ENCODE measurements around the gene INPP4B. TPM values are rescaled to one million over a fixed set of nuclear protein-coding genes. Genes with fewer than 3 reads are reported as not detected.
"Not testable (repeated sequence)": the region's sequence is repeated elsewhere in the genome, so short reads cannot be mapped to it uniquely, and the experiment has no call there.

The INPP4B gene
- total RNA-seq, 1 donor from 2014 or later = 84.9 TPM

GRCh38 chr4:142544594-142544993 lies 301.5 kb downstream of the INPP4B start:
- no peak for DNase-seq (ENCODE audit: low spot score)

DNA sequence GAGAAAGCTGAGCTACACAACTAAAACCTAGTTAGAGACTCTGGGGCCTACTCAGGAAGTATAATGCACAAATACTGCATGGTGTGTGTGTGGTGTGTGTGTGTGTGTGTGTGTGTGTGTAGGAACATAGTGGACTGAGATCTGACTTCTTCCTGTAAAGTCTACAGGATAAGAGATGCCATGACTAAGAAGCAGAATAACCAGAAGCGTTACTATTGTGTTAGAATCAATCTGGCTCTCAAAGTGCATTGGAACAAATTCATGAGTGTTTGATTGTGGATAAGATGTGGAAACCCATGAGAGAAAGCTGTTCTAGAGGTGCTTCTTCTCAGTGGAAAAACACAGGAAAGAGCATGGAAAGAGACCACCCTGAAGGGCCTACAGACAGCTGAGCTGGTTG lies 302.1 kb downstream of the INPP4B start:
- DNase-seq (ENCODE audit: low spot score) = no peak

- no peak for DNase-seq (ENCODE audit: low spot score)
Measured at GRCh38 chr4:142540483-142540804, 305.7 kb downstream of the INPP4B start.

GRCh38 chr4:142539796-142540482 lies 306.2 kb downstream of the INPP4B start:
- DNase-seq (ENCODE audit: low spot score) = no peak

GRCh38 chr4:142535009-142535408 lies 311.1 kb downstream of the INPP4B start:
- DNase-seq (ENCODE audit: low spot score) = no peak

DNA sequence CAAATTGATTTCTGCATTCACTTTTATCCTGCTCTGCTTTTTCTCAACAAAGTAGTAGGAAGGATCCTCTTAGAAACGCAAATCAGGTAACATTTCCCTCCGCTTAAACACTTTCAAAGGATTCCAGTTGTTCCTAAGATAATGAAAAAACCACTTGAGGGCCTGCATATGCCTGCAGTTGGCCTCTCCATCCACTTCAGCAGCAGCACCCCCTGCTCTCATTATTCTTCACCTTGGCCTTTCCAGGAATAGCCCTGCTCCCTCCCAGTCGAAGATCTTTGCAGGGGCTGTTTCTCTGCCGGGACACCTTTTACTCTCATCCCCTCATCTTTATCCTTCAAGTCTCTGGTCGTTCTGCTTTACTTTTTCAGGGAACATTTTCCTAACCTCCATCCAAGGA lies 314.0 kb downstream of the INPP4B start:
- DNase-seq (ENCODE audit: low spot score) = no peak

DNA sequence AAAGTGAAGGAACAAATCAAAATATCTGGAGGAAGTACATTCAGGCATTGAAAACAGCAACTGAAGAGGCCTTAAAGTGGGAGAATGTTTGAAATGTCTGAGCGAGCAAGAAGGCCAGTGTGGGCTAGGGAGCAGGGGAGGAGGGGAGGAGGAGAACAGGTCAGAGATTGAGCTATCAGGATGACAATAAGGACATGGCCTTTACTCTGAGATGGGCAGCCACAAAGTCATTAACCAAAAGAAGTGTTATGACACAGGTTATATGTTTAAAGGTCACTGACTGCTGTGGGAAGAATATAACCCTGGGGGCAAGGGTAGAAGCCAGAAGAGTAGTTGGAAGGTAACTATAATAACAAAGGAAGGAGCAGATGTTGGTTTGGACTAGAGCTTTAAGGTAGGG lies 315.4 kb downstream of the INPP4B start:
- DNase-seq (ENCODE audit: low spot score) = no peak

GRCh38 chr4:142528433-142528832 lies 317.7 kb downstream of the INPP4B start:
- no peak for DNase-seq (ENCODE audit: low spot score)

DNA sequence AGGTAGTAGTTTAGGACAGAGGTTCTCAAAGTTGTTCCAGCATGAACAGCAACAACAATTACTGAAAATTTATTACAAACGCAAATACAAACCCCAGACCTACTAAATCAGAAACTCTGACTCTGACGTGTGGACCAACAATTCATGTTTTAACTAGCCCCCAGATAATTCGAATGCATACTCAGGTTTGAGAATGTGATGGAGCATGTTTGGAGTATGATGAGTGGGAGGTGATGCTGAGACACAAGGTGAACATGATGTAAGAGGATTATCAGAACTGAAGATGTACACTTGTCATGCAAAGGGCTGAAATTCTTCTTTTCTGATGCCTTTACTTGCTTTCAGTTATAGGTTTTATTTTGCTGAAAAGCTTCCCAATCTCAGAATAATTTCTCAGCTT lies 323.0 kb downstream of the INPP4B start:
- no peak for DNase-seq (ENCODE audit: low spot score)

GRCh38 chr4:142519342-142519741 lies 326.8 kb downstream of the INPP4B start:
- DNase-seq (ENCODE audit: low spot score) = no peak

DNA sequence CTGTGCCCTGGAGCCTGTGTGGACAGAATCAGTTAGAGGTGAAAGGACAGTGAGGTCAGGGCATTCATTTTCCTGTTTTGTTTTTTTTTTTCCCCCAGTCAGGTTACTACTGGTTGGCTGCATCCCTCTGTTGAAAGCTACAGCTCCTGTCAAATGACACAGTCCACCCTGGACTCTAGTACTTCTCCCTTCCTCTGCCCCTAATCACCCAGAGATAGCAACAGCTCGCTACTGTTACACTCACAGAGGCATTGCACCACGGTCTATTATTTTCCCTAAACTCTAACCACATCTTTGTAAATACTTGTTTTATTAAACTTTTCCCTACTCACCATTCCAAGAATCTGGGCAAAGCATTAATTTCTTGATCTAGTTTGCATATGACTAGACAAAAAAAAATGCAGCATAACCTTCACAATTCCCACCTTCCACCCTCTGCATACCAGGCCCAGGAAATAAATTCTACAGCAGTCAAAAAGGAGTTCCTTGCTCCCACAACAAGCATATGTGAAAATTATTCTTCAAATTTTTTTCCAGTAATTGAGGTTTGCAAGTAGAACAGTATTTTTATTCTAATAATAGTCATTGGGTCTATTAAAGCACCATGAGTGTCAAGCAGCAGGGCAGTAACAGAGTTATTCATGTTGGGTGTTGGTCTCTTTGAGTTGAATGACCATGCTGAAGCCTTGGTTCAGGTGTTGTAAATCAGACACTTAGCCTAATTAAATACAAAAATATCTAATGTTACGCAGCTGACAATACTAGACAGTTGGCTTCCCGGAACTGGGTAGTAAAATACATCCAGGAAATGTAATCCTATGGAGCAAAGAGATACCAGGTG lies 329.2 kb downstream of the INPP4B start:
- no peak for DNase-seq (ENCODE audit: low spot score)

GRCh38 chr4:142512161-142512560 lies 333.9 kb downstream of the INPP4B start:
- DNase-seq (ENCODE audit: low spot score) = no peak

GRCh38 chr4:142509881-142510280 lies 336.2 kb downstream of the INPP4B start:
- no peak for DNase-seq (ENCODE audit: low spot score)

GRCh38 chr4:142509381-142509780 lies 336.7 kb downstream of the INPP4B start:
- not testable (repeated sequence) for DNase-seq (ENCODE audit: low spot score)

- no peak for DNase-seq (ENCODE audit: low spot score)
Measured at GRCh38 chr4:142500966-142501365, 345.1 kb downstream of the INPP4B start.

DNA sequence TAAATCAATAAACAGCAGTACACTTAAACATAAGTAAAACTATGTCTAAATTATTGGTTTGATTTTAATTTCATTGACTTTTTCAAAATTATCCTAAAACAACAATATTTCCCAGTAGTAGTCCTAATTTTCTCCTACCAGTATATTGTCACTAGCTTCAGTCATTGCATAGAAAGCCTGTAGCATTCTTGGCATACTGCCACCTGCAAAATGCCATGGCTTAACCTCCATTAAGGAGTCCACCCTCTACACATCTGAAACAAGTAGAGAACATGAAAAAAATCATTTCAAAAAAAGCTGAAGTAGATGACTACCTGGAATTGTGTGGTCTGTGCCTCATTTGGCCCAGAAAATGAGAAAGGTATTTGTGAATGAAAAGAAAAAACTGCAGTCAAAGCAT lies 348.5 kb downstream of the INPP4B start:
- DNase-seq (ENCODE audit: low spot score) = no peak

GRCh38 chr4:142493255-142494110 lies 352.6 kb downstream of the INPP4B start:
- DNase-seq (ENCODE audit: low spot score) = no peak

GRCh38 chr4:142485452-142485851 lies 360.6 kb downstream of the INPP4B start:
- no peak for DNase-seq (ENCODE audit: low spot score)

DNA sequence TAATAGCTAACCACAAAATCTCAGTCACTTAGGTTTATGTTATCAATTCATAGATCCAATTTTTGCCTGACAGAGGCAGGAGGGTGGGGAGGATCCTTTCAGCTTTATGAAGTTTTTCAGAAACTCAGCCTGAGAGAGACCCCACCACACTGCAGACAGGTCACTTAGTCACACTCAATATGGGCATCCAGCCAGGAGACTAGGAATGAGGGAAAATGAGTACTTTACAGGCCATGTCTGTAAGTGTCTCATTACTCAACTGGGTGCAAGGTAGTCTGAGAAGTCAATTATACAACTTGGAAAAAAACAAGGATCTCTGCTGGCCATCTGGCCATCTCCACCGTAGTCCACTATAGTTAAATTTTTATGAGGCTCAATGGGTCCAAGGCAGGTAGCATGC lies 365.9 kb downstream of the INPP4B start:
- DNase-seq (ENCODE audit: low spot score) = no peak

- no peak for DNase-seq (ENCODE audit: low spot score)
Measured at GRCh38 chr4:142475663-142476062, 370.4 kb downstream of the INPP4B start.

DNA sequence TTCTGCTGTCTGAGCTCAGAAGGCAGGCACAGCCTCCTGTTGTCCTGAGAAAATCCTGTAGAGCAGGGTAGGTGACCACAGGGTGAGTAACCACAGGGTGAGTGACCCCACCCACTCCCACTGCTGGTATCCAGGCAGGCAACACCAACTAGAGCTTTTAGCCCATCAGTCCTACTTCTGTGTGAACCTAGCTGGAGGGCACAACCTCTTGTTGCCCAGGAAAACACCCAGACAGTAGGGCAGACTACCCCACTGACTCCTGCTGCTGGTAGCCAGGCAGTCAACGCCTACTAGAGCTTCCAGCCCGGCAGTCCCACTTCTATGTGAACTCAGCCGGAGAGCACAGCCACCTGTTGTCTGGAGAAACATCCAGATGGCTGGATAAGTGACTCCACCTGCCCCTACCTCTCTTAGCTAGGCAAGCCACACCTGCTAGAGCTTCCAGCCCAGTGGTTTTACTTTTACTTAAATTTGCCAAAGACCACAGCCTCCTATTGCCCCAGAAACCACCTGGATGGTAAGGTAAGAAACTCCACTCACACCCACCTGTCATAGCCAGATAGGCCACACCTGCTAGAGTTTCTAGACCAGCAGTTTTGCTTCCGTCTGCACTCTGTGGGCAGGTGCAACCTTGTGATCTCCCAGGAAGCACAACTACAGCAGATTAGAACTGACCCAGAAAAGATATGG lies 371.6 kb downstream of the INPP4B start:
- peak; percentile 60 for DNase-seq (ENCODE audit: low spot score)

DNA sequence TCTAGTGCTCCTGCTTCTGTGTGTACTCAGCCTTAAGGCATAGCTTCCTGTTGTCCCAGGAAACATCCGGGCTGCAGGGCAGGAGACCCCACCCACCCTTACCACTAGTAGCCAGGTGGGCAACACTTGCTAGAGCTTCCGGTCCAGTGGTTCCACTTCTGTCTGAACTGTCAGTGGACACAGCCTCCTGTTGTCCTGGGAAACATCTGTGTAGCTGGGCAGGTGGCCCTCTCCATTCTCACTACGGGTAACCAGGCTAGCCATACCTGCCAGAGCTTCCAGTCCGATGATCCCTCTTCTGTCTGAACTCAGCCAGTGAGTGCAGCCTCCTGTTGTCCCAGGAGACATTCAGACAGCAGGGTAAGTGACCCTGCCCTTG lies 372.2 kb downstream of the INPP4B start:
- DNase-seq (ENCODE audit: low spot score) = peak; percentile 42
